ENCODE results near the gene ATP8B2. TPM values are rescaled to one million over a fixed set of nuclear protein-coding genes. Genes with fewer than 3 reads are reported as not detected.
"Not testable (repeated sequence)": the region's sequence is repeated elsewhere in the genome, so short reads cannot be mapped to it uniquely, and the experiment has no call there.

The ATP8B2 gene
- total RNA-seq, 1 experiment from 2014 or later, result 50.0 TPM

DNA sequence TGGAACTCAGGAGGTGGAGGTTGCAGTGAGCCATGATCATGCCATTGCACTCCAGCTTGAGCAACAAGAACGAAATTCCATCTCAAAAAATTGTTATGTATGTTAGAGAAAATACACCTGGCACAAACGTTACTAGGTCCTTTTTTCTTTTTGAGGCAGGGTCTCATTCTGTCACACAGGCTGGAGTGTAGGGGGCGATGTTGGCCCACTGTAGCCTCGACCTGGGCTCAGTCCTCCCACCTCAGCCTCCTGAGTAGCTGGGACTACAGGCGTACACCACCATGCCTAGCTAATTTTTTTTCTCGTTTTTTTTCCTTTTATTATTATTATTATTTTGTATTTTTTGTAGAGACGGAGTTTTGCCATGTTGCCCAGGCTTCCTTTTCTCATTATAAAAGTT lies 48.5 kb upstream of the ATP8B2 start:
- TF ChIP-seq ZNF416 (CRISPR knock-in tag; IDR thresholded peaks at IDR 0.05) (no peak), SP1 (CRISPR knock-in tag; conservative IDR thresholded peaks at IDR 0.05) (no peak), MYBL2 (CRISPR knock-in tag; IDR thresholded peaks at IDR 0.05) (no peak), NFE2L1 (CRISPR knock-in tag; IDR thresholded peaks at IDR 0.05) (no peak), ZNF317 (CRISPR knock-in tag; IDR thresholded peaks at IDR 0.05; ENCODE audit: borderline replicate concordance, low read depth) (no peak), ZNF396 (CRISPR knock-in tag; IDR thresholded peaks at IDR 0.05; ENCODE audit: borderline replicate concordance) (no peak), RORB (CRISPR knock-in tag; IDR thresholded peaks at IDR 0.05) (no peak), NR3C1 (CRISPR knock-in tag; conservative IDR thresholded peaks at IDR 0.05; ENCODE audit: low read depth) (no peak), PRRX2 (CRISPR knock-in tag; IDR thresholded peaks at IDR 0.05) (no peak), OVOL2 (CRISPR knock-in tag; IDR thresholded peaks at IDR 0.05; ENCODE audit: borderline replicate concordance) (no peak)
- TF ChIP-seq, protein P1, sequence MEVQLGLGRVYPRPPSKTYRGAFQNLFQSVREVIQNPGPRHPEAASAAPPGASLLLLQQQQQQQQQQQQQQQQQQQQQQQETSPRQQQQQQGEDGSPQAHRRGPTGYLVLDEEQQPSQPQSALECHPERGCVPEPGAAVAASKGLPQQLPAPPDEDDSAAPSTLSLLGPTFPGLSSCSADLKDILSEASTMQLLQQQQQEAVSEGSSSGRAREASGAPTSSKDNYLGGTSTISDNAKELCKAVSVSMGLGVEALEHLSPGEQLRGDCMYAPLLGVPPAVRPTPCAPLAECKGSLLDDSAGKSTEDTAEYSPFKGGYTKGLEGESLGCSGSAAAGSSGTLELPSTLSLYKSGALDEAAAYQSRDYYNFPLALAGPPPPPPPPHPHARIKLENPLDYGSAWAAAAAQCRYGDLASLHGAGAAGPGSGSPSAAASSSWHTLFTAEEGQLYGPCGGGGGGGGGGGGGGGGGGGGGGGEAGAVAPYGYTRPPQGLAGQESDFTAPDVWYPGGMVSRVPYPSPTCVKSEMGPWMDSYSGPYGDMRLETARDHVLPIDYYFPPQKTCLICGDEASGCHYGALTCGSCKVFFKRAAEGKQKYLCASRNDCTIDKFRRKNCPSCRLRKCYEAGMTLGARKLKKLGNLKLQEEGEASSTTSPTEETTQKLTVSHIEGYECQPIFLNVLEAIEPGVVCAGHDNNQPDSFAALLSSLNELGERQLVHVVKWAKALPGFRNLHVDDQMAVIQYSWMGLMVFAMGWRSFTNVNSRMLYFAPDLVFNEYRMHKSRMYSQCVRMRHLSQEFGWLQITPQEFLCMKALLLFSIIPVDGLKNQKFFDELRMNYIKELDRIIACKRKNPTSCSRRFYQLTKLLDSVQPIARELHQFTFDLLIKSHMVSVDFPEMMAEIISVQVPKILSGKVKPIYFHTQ (CRISPR knock-in tag; IDR thresholded peaks at IDR 0.05), result no peak
- TF ChIP-seq, protein P2, sequence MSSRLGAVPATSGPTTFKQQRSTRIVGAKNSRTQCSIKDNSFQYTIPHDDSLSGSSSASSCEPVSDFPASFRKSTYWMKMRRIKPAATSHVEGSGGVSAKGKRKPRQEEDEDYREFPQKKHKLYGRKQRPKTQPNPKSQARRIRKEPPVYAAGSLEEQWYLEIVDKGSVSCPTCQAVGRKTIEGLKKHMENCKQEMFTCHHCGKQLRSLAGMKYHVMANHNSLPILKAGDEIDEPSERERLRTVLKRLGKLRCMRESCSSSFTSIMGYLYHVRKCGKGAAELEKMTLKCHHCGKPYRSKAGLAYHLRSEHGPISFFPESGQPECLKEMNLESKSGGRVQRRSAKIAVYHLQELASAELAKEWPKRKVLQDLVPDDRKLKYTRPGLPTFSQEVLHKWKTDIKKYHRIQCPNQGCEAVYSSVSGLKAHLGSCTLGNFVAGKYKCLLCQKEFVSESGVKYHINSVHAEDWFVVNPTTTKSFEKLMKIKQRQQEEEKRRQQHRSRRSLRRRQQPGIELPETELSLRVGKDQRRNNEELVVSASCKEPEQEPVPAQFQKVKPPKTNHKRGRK (CRISPR knock-in tag; IDR thresholded peaks at IDR 0.05; ENCODE audit: borderline replicate concordance), result no peak
- TF ChIP-seq, protein P3, sequence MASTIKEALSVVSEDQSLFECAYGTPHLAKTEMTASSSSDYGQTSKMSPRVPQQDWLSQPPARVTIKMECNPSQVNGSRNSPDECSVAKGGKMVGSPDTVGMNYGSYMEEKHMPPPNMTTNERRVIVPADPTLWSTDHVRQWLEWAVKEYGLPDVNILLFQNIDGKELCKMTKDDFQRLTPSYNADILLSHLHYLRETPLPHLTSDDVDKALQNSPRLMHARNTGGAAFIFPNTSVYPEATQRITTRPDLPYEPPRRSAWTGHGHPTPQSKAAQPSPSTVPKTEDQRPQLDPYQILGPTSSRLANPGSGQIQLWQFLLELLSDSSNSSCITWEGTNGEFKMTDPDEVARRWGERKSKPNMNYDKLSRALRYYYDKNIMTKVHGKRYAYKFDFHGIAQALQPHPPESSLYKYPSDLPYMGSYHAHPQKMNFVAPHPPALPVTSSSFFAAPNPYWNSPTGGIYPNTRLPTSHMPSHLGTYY (CRISPR knock-in tag; IDR thresholded peaks at IDR 0.05), result no peak
- TF ChIP-seq, protein P4, sequence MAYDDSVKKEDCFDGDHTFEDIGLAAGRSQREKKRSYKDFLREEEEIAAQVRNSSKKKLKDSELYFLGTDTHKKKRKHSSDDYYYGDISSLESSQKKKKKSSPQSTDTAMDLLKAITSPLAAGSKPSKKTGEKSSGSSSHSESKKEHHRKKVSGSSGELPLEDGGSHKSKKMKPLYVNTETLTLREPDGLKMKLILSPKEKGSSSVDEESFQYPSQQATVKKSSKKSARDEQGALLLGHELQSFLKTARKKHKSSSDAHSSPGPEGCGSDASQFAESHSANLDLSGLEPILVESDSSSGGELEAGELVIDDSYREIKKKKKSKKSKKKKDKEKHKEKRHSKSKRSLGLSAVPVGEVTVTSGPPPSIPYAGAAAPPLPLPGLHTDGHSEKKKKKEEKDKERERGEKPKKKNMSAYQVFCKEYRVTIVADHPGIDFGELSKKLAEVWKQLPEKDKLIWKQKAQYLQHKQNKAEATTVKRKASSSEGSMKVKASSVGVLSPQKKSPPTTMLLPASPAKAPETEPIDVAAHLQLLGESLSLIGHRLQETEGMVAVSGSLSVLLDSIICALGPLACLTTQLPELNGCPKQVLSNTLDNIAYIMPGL (CRISPR knock-in tag; IDR thresholded peaks at IDR 0.05), result no peak
- TF ChIP-seq, protein P5, sequence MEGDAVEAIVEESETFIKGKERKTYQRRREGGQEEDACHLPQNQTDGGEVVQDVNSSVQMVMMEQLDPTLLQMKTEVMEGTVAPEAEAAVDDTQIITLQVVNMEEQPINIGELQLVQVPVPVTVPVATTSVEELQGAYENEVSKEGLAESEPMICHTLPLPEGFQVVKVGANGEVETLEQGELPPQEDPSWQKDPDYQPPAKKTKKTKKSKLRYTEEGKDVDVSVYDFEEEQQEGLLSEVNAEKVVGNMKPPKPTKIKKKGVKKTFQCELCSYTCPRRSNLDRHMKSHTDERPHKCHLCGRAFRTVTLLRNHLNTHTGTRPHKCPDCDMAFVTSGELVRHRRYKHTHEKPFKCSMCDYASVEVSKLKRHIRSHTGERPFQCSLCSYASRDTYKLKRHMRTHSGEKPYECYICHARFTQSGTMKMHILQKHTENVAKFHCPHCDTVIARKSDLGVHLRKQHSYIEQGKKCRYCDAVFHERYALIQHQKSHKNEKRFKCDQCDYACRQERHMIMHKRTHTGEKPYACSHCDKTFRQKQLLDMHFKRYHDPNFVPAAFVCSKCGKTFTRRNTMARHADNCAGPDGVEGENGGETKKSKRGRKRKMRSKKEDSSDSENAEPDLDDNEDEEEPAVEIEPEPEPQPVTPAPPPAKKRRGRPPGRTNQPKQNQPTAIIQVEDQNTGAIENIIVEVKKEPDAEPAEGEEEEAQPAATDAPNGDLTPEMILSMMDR (IDR thresholded peaks at IDR 0.05), result no peak
- TF ChIP-seq, protein P6, sequence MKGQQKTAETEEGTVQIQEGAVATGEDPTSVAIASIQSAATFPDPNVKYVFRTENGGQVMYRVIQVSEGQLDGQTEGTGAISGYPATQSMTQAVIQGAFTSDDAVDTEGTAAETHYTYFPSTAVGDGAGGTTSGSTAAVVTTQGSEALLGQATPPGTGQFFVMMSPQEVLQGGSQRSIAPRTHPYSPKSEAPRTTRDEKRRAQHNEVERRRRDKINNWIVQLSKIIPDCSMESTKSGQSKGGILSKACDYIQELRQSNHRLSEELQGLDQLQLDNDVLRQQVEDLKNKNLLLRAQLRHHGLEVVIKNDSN (CRISPR knock-in tag; IDR thresholded peaks at IDR 0.05), result no peak
- TF ChIP-seq, protein P7, sequence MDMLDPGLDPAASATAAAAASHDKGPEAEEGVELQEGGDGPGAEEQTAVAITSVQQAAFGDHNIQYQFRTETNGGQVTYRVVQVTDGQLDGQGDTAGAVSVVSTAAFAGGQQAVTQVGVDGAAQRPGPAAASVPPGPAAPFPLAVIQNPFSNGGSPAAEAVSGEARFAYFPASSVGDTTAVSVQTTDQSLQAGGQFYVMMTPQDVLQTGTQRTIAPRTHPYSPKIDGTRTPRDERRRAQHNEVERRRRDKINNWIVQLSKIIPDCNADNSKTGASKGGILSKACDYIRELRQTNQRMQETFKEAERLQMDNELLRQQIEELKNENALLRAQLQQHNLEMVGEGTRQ (CRISPR knock-in tag; IDR thresholded peaks at IDR 0.05), result no peak
- H3K27me3 Mint-ChIP-seq (ENCODE audit: low read depth), result no peaks in the 10 kb centered on the region
- DNase-seq (ENCODE audit: low spot score), result peak; percentile 38

DNA sequence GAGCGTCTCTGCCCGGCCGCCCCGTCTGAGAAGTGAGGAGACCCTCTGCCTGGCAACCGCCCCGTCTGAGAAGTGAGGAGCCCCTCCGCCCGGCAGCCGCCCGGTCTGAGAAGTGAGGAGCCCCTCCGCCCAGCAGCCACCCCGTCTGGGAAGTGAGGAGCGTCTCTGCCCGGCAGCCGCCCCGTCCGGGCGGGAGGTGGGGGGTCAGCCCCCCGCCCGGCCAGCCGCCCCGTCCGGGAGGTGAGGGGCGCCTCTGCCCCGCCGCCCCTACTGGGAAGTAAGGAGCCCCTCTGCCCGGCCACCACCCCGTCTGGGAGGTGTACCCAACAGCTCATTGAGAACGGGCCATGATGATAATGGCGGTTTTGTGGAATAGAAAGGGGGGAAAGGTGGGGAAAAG lies 37.7 kb upstream of the ATP8B2 start:
- H3K9me3 Mint-ChIP-seq; POLR2A ChIA-PET; DNase-seq (ENCODE audit: low spot score); H3K4me3 Mint-ChIP-seq; H3K4me1 Mint-ChIP-seq; ATAC-seq; CTCF ChIA-PET; H3K27ac Mint-ChIP-seq; H3K36me3 Mint-ChIP-seq; H3K27me3 Mint-ChIP-seq (ENCODE audit: low read depth): not testable (repeated sequence)

More for the DNA sequence above, 48.5 kb upstream of the ATP8B2 start:
- H3K4me1 Mint-ChIP-seq, result peaks cover 11% of the 10 kb centered on the region
- H3K36me3 Mint-ChIP-seq, result peaks cover 15% of the 10 kb centered on the region
- ATAC-seq, result no peak
- H3K4me3 Mint-ChIP-seq, result no peak overlapping the region
- ChIA-PET CTCF (interaction anchor here (0.6 to 2.4 kb wide), 12 partner anchors 14 to 270 kb away, joined by 3 to 35 read pairs (median 4); partner anchors contain the start of gene ATP8B2), POLR2A (interaction anchor here (0.6 to 0.7 kb wide), 2 partner anchors 25 to 132 kb away, joined by 3 read pairs; no protein-coding TSS in a partner anchor)
- no peak overlapping the region for H3K27ac Mint-ChIP-seq
- H3K9me3 Mint-ChIP-seq, result no peaks in the 10 kb centered on the region

All from WTC11 (cell line).